Measurements from ENCODE around the gene TMPRSS12. TPM values are rescaled to one million over a fixed set of nuclear protein-coding genes. Genes with fewer than 3 reads are reported as not detected.
"Not testable (repeated sequence)": the region's sequence is repeated elsewhere in the genome, so short reads cannot be mapped to it uniquely, and the experiment has no call there.

The TMPRSS12 gene
- not detected for total RNA-seq

- no peaks in the 10 kb centered on the region for H3K36me3 Mint-ChIP-seq (ENCODE audit: low read depth)
- H3K9me3 Mint-ChIP-seq = no peaks in the 10 kb centered on the region
- H3K4me3 Mint-ChIP-seq = no peak within 1 kb of the TSS
- H3K27ac Mint-ChIP-seq = no peak within 1 kb of the TSS
- ATAC-seq (replicated peaks) = no peak
- H3K27me3 Mint-ChIP-seq = peaks cover 5% of the 10 kb centered on the region
- H3K4me1 Mint-ChIP-seq = no peaks in the 10 kb centered on the region
Measured at GRCh38 chr12:50842637-50843493, at the start of gene TMPRSS12. TSS of gene TMPRSS12 (plus strand) at chr12:50842926. CDS start at chr12:50842965, 39 bp downstream.

- Mint-ChIP-seq H3K27me3 (no peaks in the 10 kb centered on the region), H3K9me3 (no peaks in the 10 kb centered on the region), H3K4me3 (no peak overlapping the region), H3K27ac (no peak overlapping the region), H3K36me3 (ENCODE audit: low read depth) (peaks cover 86% of the 10 kb centered on the region), H3K4me1 (peaks cover 10% of the 10 kb centered on the region)
- no peak for ATAC-seq (replicated peaks)
Measured at GRCh38 chr12:50799908-50800307, 42.8 kb upstream of the TMPRSS12 start.

GRCh38 chr12:50803230-50803875 lies 39.4 kb upstream of the TMPRSS12 start:
- Mint-ChIP-seq H3K4me1 (peaks cover 5% of the 10 kb centered on the region), H3K27ac (no peak overlapping the region), H3K9me3 (no peaks in the 10 kb centered on the region), H3K36me3 (ENCODE audit: low read depth) (peaks cover 72% of the 10 kb centered on the region), H3K27me3 (no peaks in the 10 kb centered on the region), H3K4me3 (no peak overlapping the region)
- no peak for ATAC-seq (replicated peaks)

GRCh38 chr12:50806176-50806575 lies 36.5 kb upstream of the TMPRSS12 start:
- Mint-ChIP-seq H3K4me1 (no peaks in the 10 kb centered on the region), H3K9me3 (no peaks in the 10 kb centered on the region), H3K36me3 (ENCODE audit: low read depth) (peaks cover 67% of the 10 kb centered on the region), H3K27me3 (no peaks in the 10 kb centered on the region), H3K27ac (no peak overlapping the region), H3K4me3 (no peak overlapping the region)
- no peak for ATAC-seq (replicated peaks)

- not testable (repeated sequence) for H3K4me3 Mint-ChIP-seq; ATAC-seq (replicated peaks); H3K9me3 Mint-ChIP-seq; H3K4me1 Mint-ChIP-seq; H3K27me3 Mint-ChIP-seq; H3K27ac Mint-ChIP-seq
- H3K36me3 Mint-ChIP-seq (ENCODE audit: low read depth) = peaks cover 70% of the 10 kb centered on the region
Measured at GRCh38 chr12:50809131-50809530, 33.6 kb upstream of the TMPRSS12 start.

GRCh38 chr12:50814921-50815320 lies 27.8 kb upstream of the TMPRSS12 start:
- H3K4me3 Mint-ChIP-seq; H3K4me1 Mint-ChIP-seq; H3K27ac Mint-ChIP-seq; ATAC-seq (replicated peaks); H3K27me3 Mint-ChIP-seq; H3K9me3 Mint-ChIP-seq: not testable (repeated sequence)
- H3K36me3 Mint-ChIP-seq (ENCODE audit: low read depth) = peaks cover 93% of the 10 kb centered on the region

GRCh38 chr12:50820177-50820576 lies 22.5 kb upstream of the TMPRSS12 start:
- no peak overlapping the region for H3K27ac Mint-ChIP-seq
- no peak overlapping the region for H3K4me3 Mint-ChIP-seq
- H3K27me3 Mint-ChIP-seq = no peaks in the 10 kb centered on the region
- peaks cover 48% of the 10 kb centered on the region for H3K36me3 Mint-ChIP-seq (ENCODE audit: low read depth)
- peaks cover 5% of the 10 kb centered on the region for H3K4me1 Mint-ChIP-seq
- H3K9me3 Mint-ChIP-seq = no peaks in the 10 kb centered on the region
- no peak for ATAC-seq (replicated peaks)

- peaks cover 5% of the 10 kb centered on the region for H3K4me1 Mint-ChIP-seq
- no peaks in the 10 kb centered on the region for H3K9me3 Mint-ChIP-seq
- H3K27ac Mint-ChIP-seq = no peak overlapping the region
- no peaks in the 10 kb centered on the region for H3K27me3 Mint-ChIP-seq
- H3K4me3 Mint-ChIP-seq = no peak overlapping the region
- H3K36me3 Mint-ChIP-seq (ENCODE audit: low read depth) = peaks cover 29% of the 10 kb centered on the region
- ATAC-seq (replicated peaks) = no peak
Measured at GRCh38 chr12:50822082-50822481, 20.6 kb upstream of the TMPRSS12 start.

GRCh38 chr12:50823724-50824123 lies 19.0 kb upstream of the TMPRSS12 start:
- H3K36me3 Mint-ChIP-seq (ENCODE audit: low read depth) = peaks cover 12% of the 10 kb centered on the region
- H3K4me1 Mint-ChIP-seq; H3K27me3 Mint-ChIP-seq; H3K27ac Mint-ChIP-seq; H3K4me3 Mint-ChIP-seq; ATAC-seq (replicated peaks); H3K9me3 Mint-ChIP-seq: not testable (repeated sequence)

- H3K27ac Mint-ChIP-seq = peak overlapping the region; percentile 84
- H3K4me1 Mint-ChIP-seq = peaks cover 5% of the 10 kb centered on the region
- H3K4me3 Mint-ChIP-seq = no peak overlapping the region
- H3K27me3 Mint-ChIP-seq = no peaks in the 10 kb centered on the region
- ATAC-seq (replicated peaks) = no peak
- peaks cover under 1% of the 10 kb centered on the region for H3K36me3 Mint-ChIP-seq (ENCODE audit: low read depth)
- H3K9me3 Mint-ChIP-seq = no peaks in the 10 kb centered on the region
Measured at GRCh38 chr12:50824914-50825313, 17.8 kb upstream of the TMPRSS12 start.

- peak; percentile 52 for ATAC-seq (replicated peaks)
- Mint-ChIP-seq H3K27ac (peak overlapping the region; percentile 84), H3K27me3 (no peaks in the 10 kb centered on the region)
Measured at GRCh38 chr12:50825372-50825838, 17.3 kb upstream of the TMPRSS12 start.

GRCh38 chr12:50828121-50828520 lies 14.6 kb upstream of the TMPRSS12 start:
- H3K4me3 Mint-ChIP-seq = no peak overlapping the region
- H3K9me3 Mint-ChIP-seq = no peaks in the 10 kb centered on the region
- H3K27ac Mint-ChIP-seq = no peak overlapping the region
- peaks cover 5% of the 10 kb centered on the region for H3K4me1 Mint-ChIP-seq
- peaks cover 4% of the 10 kb centered on the region for H3K27me3 Mint-ChIP-seq
- ATAC-seq (replicated peaks) = no peak
- no peaks in the 10 kb centered on the region for H3K36me3 Mint-ChIP-seq (ENCODE audit: low read depth)

More at GRCh38 chr12:50825372-50825838, 17.3 kb upstream of the TMPRSS12 start:
- H3K36me3 Mint-ChIP-seq (ENCODE audit: low read depth) = no peaks in the 10 kb centered on the region
- peaks cover 5% of the 10 kb centered on the region for H3K4me1 Mint-ChIP-seq
- H3K9me3 Mint-ChIP-seq = no peaks in the 10 kb centered on the region
- no peak overlapping the region for H3K4me3 Mint-ChIP-seq

GRCh38 chr12:50828886-50829285 lies 13.8 kb upstream of the TMPRSS12 start:
- Mint-ChIP-seq H3K36me3 (ENCODE audit: low read depth) (no peaks in the 10 kb centered on the region), H3K9me3 (no peaks in the 10 kb centered on the region), H3K27me3 (peaks cover 4% of the 10 kb centered on the region), H3K27ac (peak overlapping the region; percentile 46), H3K4me1 (peaks cover 5% of the 10 kb centered on the region), H3K4me3 (no peak overlapping the region)
- ATAC-seq (replicated peaks) = no peak

GRCh38 chr12:50833801-50834200 lies 8.9 kb upstream of the TMPRSS12 start:
- not testable (repeated sequence) for H3K27ac Mint-ChIP-seq; H3K4me3 Mint-ChIP-seq; H3K9me3 Mint-ChIP-seq; ATAC-seq (replicated peaks); H3K4me1 Mint-ChIP-seq; H3K36me3 Mint-ChIP-seq (ENCODE audit: low read depth)
- H3K27me3 Mint-ChIP-seq = peaks cover 23% of the 10 kb centered on the region

- Mint-ChIP-seq H3K4me1 (no peaks in the 10 kb centered on the region), H3K4me3 (no peak overlapping the region), H3K9me3 (no peaks in the 10 kb centered on the region), H3K27ac (no peak overlapping the region), H3K36me3 (ENCODE audit: low read depth) (no peaks in the 10 kb centered on the region), H3K27me3 (peaks cover 18% of the 10 kb centered on the region)
- ATAC-seq (replicated peaks) = no peak
Measured at GRCh38 chr12:50839042-50839441, 3.7 kb upstream of the TMPRSS12 start.
